ENCODE results near the gene TMEM25. TPM values are rescaled to one million over a fixed set of nuclear protein-coding genes. Genes with fewer than 3 reads are reported as not detected.
A peak's percentile ranks its signal among the peaks of the same experiment; 100 is the strongest.

TMEM25 gene
- total RNA-seq, 2 experiments from 2014 or later: 13.3 to 14.1 TPM

GRCh38 chr11:118533769-118534729 is 3.1 kb downstream of the TMEM25 start:
- Mint-ChIP-seq H3K27me3 (ENCODE audit: low read depth) (no peaks in the 10 kb centered on the region), H3K4me1 (ENCODE audit: low read depth) (peaks cover 20% of the 10 kb centered on the region), H3K27ac (no peak overlapping the region), H3K36me3 (ENCODE audit: low read depth) (no peaks in the 10 kb centered on the region), H3K4me3 (no peak overlapping the region), H3K9me3 (no peaks in the 10 kb centered on the region)
- intact Hi-C loops (cut with micrococcal nuclease): no loop called here
- no peak for DNase-seq
- CTCF ChIA-PET: no interaction called here

- H3K27ac Mint-ChIP-seq: no peak overlapping the region
- H3K36me3 Mint-ChIP-seq (ENCODE audit: low read depth): peaks cover 2% of the 10 kb centered on the region
- intact Hi-C loops (cut with micrococcal nuclease): no loop called here
- peaks cover 8% of the 10 kb centered on the region for H3K4me1 Mint-ChIP-seq (ENCODE audit: low read depth)
- no peak for DNase-seq
- H3K4me3 Mint-ChIP-seq: no peak overlapping the region
- H3K9me3 Mint-ChIP-seq: no peaks in the 10 kb centered on the region
- CTCF ChIA-PET: no interaction called here
- H3K27me3 Mint-ChIP-seq (ENCODE audit: low read depth): no peaks in the 10 kb centered on the region
Observed at GRCh38 chr11:118535261-118535660, 4.3 kb downstream of the TMEM25 start.

GRCh38 chr11:118536726-118537125 is 5.7 kb downstream of the TMEM25 start:
- CTCF ChIA-PET: interaction anchor here (0.7 kb wide), 1 partner anchor 236 kb away, joined by 3 read pairs; no protein-coding TSS in a partner anchor
- no peak overlapping the region for H3K27ac Mint-ChIP-seq
- intact Hi-C loops (cut with micrococcal nuclease): no loop called here
- no peaks in the 10 kb centered on the region for H3K9me3 Mint-ChIP-seq
- H3K4me3 Mint-ChIP-seq: no peak overlapping the region
- H3K36me3 Mint-ChIP-seq (ENCODE audit: low read depth): peaks cover 3% of the 10 kb centered on the region
- H3K27me3 Mint-ChIP-seq (ENCODE audit: low read depth): no peaks in the 10 kb centered on the region
- no peak for DNase-seq
- H3K4me1 Mint-ChIP-seq (ENCODE audit: low read depth): peaks cover 3% of the 10 kb centered on the region

GRCh38 chr11:118537409-118537980 is 6.5 kb downstream of the TMEM25 start:
- no peaks in the 10 kb centered on the region for H3K27me3 Mint-ChIP-seq (ENCODE audit: low read depth)
- no peak overlapping the region for H3K4me3 Mint-ChIP-seq
- H3K36me3 Mint-ChIP-seq (ENCODE audit: low read depth): peaks cover 3% of the 10 kb centered on the region
- no peaks in the 10 kb centered on the region for H3K4me1 Mint-ChIP-seq (ENCODE audit: low read depth)
- CTCF ChIA-PET: no interaction called here
- no peaks in the 10 kb centered on the region for H3K9me3 Mint-ChIP-seq
- no peak for DNase-seq
- intact Hi-C loops (cut with micrococcal nuclease): no loop called here
- H3K27ac Mint-ChIP-seq: no peak overlapping the region

- Mint-ChIP-seq H3K27ac (no peak overlapping the region), H3K27me3 (ENCODE audit: low read depth) (no peaks in the 10 kb centered on the region), H3K4me1 (ENCODE audit: low read depth) (no peaks in the 10 kb centered on the region), H3K4me3 (no peak overlapping the region), H3K9me3 (no peaks in the 10 kb centered on the region), H3K36me3 (ENCODE audit: low read depth) (peaks cover 4% of the 10 kb centered on the region)
- no peak for DNase-seq
- CTCF ChIA-PET: interaction anchor here (0.7 kb wide), 1 partner anchor 26 kb away, joined by 3 read pairs; no protein-coding TSS in a partner anchor
- intact Hi-C loops (cut with micrococcal nuclease): no loop called here
Observed at GRCh38 chr11:118544010-118544646, 13.1 kb downstream of the TMEM25 start.

GRCh38 chr11:118544647-118545010 is 13.6 kb downstream of the TMEM25 start:
- Mint-ChIP-seq H3K27ac (no peak overlapping the region), H3K9me3 (no peaks in the 10 kb centered on the region), H3K4me1 (ENCODE audit: low read depth) (no peaks in the 10 kb centered on the region), H3K4me3 (no peak overlapping the region), H3K36me3 (ENCODE audit: low read depth) (peaks cover 4% of the 10 kb centered on the region), H3K27me3 (ENCODE audit: low read depth) (no peaks in the 10 kb centered on the region)
- CTCF ChIA-PET: no interaction called here
- intact Hi-C loops (cut with micrococcal nuclease): no loop called here
- DNase-seq: no peak

- intact Hi-C loops (cut with micrococcal nuclease): no loop called here
Observed at GRCh38 chr11:118545533-118545932, 14.5 kb downstream of the TMEM25 start.

GRCh38 chr11:118547132-118547531 is 16.1 kb downstream of the TMEM25 start:
- CTCF ChIA-PET: interaction anchor here (0.7 kb wide), 1 partner anchor 10 kb away, joined by 3 read pairs; no protein-coding TSS in a partner anchor
- H3K4me3 Mint-ChIP-seq: no peak overlapping the region

More at GRCh38 chr11:118545533-118545932, 14.5 kb downstream of the TMEM25 start:
- no peaks in the 10 kb centered on the region for H3K4me1 Mint-ChIP-seq (ENCODE audit: low read depth)
- DNase-seq: no peak
- H3K4me3 Mint-ChIP-seq: no peak overlapping the region
- CTCF ChIA-PET: no interaction called here
- peaks cover 1% of the 10 kb centered on the region for H3K36me3 Mint-ChIP-seq (ENCODE audit: low read depth)
- no peaks in the 10 kb centered on the region for H3K27me3 Mint-ChIP-seq (ENCODE audit: low read depth)
- H3K9me3 Mint-ChIP-seq: no peaks in the 10 kb centered on the region
- no peak overlapping the region for H3K27ac Mint-ChIP-seq

GRCh38 chr11:118552341-118552740 is 21.3 kb downstream of the TMEM25 start:
- intact Hi-C loops (cut with micrococcal nuclease): no loop called here
- H3K9me3 Mint-ChIP-seq: no peaks in the 10 kb centered on the region
- H3K4me3 Mint-ChIP-seq: no peak overlapping the region
- H3K27me3 Mint-ChIP-seq (ENCODE audit: low read depth): no peaks in the 10 kb centered on the region
- CTCF ChIA-PET: no interaction called here
- no peaks in the 10 kb centered on the region for H3K4me1 Mint-ChIP-seq (ENCODE audit: low read depth)
- peaks cover 11% of the 10 kb centered on the region for H3K36me3 Mint-ChIP-seq (ENCODE audit: low read depth)
- H3K27ac Mint-ChIP-seq: no peak overlapping the region
- no peak for DNase-seq

More at GRCh38 chr11:118547132-118547531, 16.1 kb downstream of the TMEM25 start:
- no peak for DNase-seq
- no peaks in the 10 kb centered on the region for H3K4me1 Mint-ChIP-seq (ENCODE audit: low read depth)
- H3K9me3 Mint-ChIP-seq: no peaks in the 10 kb centered on the region
- intact Hi-C loops (cut with micrococcal nuclease): no loop called here
- peaks cover 4% of the 10 kb centered on the region for H3K36me3 Mint-ChIP-seq (ENCODE audit: low read depth)
- H3K27ac Mint-ChIP-seq: no peak overlapping the region
- no peaks in the 10 kb centered on the region for H3K27me3 Mint-ChIP-seq (ENCODE audit: low read depth)

GRCh38 chr11:118560806-118561205 is 29.8 kb downstream of the TMEM25 start:
- Mint-ChIP-seq H3K27me3 (ENCODE audit: low read depth) (no peaks in the 10 kb centered on the region), H3K9me3 (no peaks in the 10 kb centered on the region), H3K4me3 (no peak overlapping the region), H3K4me1 (ENCODE audit: low read depth) (peaks cover 17% of the 10 kb centered on the region), H3K27ac (no peak overlapping the region), H3K36me3 (ENCODE audit: low read depth) (peaks cover 1% of the 10 kb centered on the region)
- CTCF ChIA-PET: no interaction called here
- intact Hi-C loops (cut with micrococcal nuclease): no loop called here
- no peak for DNase-seq

- Mint-ChIP-seq H3K36me3 (ENCODE audit: low read depth) (no peaks in the 10 kb centered on the region), H3K4me3 (peak overlapping the region; percentile 70), H3K4me1 (ENCODE audit: low read depth) (peaks cover 24% of the 10 kb centered on the region), H3K9me3 (no peaks in the 10 kb centered on the region), H3K27me3 (ENCODE audit: low read depth) (no peaks in the 10 kb centered on the region), H3K27ac (no peak overlapping the region)
- no peak for DNase-seq
- CTCF ChIA-PET: no interaction called here
- intact Hi-C loops (cut with micrococcal nuclease): no loop called here
Observed at GRCh38 chr11:118565051-118565450, 34.1 kb downstream of the TMEM25 start.

- no peak for DNase-seq
Observed at GRCh38 chr11:118569670-118570069, 38.7 kb downstream of the TMEM25 start.

More at GRCh38 chr11:118569670-118570069, 38.7 kb downstream of the TMEM25 start:
- no peak overlapping the region for H3K27ac Mint-ChIP-seq
- H3K4me3 Mint-ChIP-seq: no peak overlapping the region
- no peaks in the 10 kb centered on the region for H3K27me3 Mint-ChIP-seq (ENCODE audit: low read depth)
- H3K36me3 Mint-ChIP-seq (ENCODE audit: low read depth): peaks cover 10% of the 10 kb centered on the region
- CTCF ChIA-PET: interaction anchor here (0.5 to 1.6 kb wide), 8 partner anchors 12 to 427 kb away, joined by 3 to 6 read pairs (median 3); no protein-coding TSS in a partner anchor
- no peaks in the 10 kb centered on the region for H3K9me3 Mint-ChIP-seq
- peaks cover 41% of the 10 kb centered on the region for H3K4me1 Mint-ChIP-seq (ENCODE audit: low read depth)
- intact Hi-C loops (cut with micrococcal nuclease): loop anchor here (1.0 to 5.0 kb wide), 2 partner anchors 267 to 362 kb away; no protein-coding TSS in a partner anchor

Measured in activated naive CD4-positive, alpha-beta T cell treated with anti-CD3 and anti-CD28 coated beads for 36 hours (primary cell).